Heart left ventricle (tissue), 13 donors: Measurements from ENCODE around the gene AKAP13.

ENCODE experiments used
- POLR2A ChIP-seq, 2 donors: fragments of 450-650 bp; IDR thresholded peaks; one replicate each; pipeline ENCODE4 v1.6.1; 2017; ENCODE audit warnings: antibody characterized with exemption in 2 of 2, mild to moderate bottlenecking in 2 of 2, moderate library complexity in 2 of 2
- TF ChIP-seq, protein P1 (sequence below), 12 donors: fragments of 200-600 bp; sonication (generic) in 4 of 12; IDR thresholded peaks; one replicate each; pipeline versions ENCODE4 v1.5.0 to v1.8.0; 2018 to 2022; ENCODE audit warnings: antibody characterized with exemption in 12 of 12, mild to moderate bottlenecking in 5 of 12
- donor health status: ischemic (EF 13 %, LVEDD 7.1; RV severe dilation, severe dysfunction).
- donor health status: DM: no; HTN: yes; CAD: no.
- donor health status: DM: no; HTN: no; CAD: no.
- donor health status: ischemic (EF 25% LVEDD 6.9; RV normal size, moderate dysfunction).
- donor health status: ischemic (EF 25% LVEDD 5.7; RV mildly dilated, moderate dysfunction).
- donor health status: ischemic (EF 35%, LVEDD 5.7; RV mildly dilated, moderate dysfunction).
- donor health status: nonischemic (EF 11% LVEDD 7.7; RV severe dilation, severe dysfunction).
- donor health status: DM: yes; HTN: yes; CAD: no.
- donor health status: PGD.
- donor health status: ischemic (EF 29% LVEDD 5.4; RV normal size, mild dysfunction).
- donor health status: nonischemic (EF 23%, LVEDD 6.1; RV moderate dilation, normal function).

- no peak for TF ChIP-seq POLR2A (IDR thresholded peaks at IDR 0.05)
- TF ChIP-seq, protein P1, sequence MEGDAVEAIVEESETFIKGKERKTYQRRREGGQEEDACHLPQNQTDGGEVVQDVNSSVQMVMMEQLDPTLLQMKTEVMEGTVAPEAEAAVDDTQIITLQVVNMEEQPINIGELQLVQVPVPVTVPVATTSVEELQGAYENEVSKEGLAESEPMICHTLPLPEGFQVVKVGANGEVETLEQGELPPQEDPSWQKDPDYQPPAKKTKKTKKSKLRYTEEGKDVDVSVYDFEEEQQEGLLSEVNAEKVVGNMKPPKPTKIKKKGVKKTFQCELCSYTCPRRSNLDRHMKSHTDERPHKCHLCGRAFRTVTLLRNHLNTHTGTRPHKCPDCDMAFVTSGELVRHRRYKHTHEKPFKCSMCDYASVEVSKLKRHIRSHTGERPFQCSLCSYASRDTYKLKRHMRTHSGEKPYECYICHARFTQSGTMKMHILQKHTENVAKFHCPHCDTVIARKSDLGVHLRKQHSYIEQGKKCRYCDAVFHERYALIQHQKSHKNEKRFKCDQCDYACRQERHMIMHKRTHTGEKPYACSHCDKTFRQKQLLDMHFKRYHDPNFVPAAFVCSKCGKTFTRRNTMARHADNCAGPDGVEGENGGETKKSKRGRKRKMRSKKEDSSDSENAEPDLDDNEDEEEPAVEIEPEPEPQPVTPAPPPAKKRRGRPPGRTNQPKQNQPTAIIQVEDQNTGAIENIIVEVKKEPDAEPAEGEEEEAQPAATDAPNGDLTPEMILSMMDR (IDR thresholded peaks at IDR 0.05): no peak
These were observed 5.9 kb downstream of the AKAP13 start for GRCh38 chr15:85386261-85386660.
